SHP77 (cell line): ENCODE results near the gene LARGE1.
"Not testable (repeated sequence)": the region's sequence is repeated elsewhere in the genome, so short reads cannot be mapped to it uniquely, and the experiment has no call there.

Source experiments
- DNase-seq, 2 experiments: peaks; one replicate each; lab custom pipeline; 2025; lab: John Stamatoyannopoulos, UW

Gene LARGE1

DNA sequence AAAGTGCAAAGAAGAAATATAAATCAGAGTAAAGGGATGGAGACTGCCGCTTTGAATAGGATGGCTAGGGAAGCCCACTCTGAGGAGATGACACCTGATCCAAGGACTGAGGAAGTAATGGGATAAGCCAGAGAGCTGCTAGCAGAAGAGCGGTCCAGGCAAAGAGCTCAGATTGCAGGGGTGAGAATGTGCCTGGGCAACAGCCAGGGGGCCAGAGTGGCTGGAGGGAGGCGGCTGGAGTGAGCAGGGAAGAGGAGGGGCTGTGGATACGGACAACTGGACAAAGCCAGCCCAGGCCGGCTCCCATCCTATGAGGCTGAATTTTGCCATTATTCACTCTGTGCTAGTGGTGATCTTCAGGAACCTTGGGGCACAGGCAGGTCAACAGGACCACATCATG, 501.8 kb downstream of the LARGE1 start:
- no peak for DNase-seq

GRCh38 chr22:33415401-33415800, 504.9 kb downstream of the LARGE1 start:
- DNase-seq, result no peak

DNA sequence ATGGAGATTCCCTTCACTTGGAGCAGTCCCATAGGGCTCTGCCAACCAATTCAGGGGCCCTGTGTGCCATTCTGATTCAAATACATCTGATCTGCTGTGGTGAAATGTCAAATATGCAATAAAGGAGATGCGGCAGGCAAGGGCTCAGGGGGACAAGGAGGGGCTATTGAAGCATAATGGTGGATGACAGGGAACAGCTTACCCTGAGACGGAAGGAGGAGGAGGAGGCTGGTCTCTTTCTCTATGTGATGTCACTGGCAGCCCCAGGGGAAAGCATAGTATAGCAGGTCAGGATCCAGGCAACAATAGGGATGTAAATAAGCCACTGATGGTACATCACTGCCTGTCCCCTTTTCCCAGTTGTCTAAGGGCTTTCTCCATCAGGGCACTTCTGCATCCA, 511.2 kb downstream of the LARGE1 start:
- no peak for DNase-seq

- no peak for DNase-seq
Observed at GRCh38 chr22:33405194-33405593, 515.1 kb downstream of the LARGE1 start.

DNA sequence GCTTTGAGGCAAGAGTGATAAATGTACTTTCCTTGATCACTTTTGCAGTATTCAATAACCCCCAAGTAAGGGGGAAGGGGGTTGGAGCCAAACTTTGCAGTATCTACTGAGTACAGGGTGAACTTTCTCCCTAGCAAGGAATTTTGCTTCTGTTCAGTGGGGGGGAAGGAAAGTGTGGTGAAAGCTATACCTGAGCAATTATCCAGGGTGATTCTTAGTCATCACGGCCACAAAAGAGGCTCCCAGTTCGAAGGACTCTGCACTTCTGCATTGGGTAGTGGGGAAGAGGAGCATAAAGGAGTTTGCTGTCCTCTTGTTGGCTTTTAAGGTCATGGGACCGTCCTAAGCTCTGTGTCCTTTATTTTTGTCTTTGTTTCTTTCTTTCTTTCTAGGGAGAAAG, 515.6 kb downstream of the LARGE1 start:
- no peak for DNase-seq

DNA sequence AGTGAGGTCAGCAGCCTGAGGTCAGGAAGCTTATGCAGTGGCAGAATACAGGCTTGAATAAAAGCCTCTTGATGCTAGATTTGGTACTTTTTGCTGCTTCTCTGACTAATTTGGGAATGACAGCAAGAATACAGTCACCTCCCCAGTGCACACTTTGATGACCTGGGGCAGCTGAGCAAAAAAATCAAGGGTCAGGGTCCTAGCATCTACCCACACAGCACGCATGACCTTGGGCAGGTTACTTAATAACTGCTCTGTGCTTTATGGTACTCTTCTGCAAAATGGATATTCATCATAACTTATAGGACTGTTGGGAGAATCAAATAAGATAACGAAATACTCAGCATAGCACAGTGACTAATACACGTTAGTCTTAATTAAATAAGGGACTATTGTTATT, 518.0 kb downstream of the LARGE1 start:
- DNase-seq, result no peak

DNA sequence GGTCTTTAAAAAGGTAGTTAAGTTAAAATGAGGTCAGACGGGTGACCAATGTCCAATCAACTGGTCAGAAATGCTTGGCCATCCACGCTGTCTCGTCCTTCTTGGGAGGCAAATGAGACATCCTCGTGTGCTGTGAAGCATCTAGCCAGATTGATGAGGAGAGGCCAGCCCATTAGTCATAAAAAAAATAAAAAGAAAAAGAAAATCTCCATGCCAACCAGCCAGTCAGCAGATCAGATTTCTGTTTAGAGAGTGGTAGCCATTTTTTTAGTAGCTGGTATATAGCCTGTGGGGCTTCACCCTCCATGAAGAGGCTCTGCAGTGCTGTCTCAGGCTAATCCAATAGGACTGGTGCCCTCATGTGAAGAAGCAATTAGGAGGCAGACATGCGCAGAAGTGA, 519.0 kb downstream of the LARGE1 start:
- no peak for DNase-seq

DNA sequence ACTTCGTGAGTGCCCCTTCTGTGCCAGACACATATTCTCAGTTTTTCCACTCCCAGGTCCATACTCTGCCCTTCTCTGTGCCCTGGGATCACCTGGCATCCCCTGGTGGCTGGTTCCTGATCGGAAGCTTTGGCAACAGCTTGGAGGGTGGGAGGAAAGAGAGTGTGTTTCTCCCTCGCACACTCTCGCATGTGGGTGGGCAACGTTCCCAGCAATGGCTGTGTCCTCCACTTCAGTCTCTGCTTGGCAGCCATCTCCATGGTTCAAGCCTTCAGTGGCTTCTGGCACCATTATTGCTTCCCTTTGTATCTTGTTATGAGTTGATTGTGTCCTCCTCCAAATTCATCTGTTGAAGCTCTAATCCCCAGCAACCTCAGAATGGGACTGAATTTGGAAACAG, 519.4 kb downstream of the LARGE1 start:
- DNase-seq, result no peak

DNA sequence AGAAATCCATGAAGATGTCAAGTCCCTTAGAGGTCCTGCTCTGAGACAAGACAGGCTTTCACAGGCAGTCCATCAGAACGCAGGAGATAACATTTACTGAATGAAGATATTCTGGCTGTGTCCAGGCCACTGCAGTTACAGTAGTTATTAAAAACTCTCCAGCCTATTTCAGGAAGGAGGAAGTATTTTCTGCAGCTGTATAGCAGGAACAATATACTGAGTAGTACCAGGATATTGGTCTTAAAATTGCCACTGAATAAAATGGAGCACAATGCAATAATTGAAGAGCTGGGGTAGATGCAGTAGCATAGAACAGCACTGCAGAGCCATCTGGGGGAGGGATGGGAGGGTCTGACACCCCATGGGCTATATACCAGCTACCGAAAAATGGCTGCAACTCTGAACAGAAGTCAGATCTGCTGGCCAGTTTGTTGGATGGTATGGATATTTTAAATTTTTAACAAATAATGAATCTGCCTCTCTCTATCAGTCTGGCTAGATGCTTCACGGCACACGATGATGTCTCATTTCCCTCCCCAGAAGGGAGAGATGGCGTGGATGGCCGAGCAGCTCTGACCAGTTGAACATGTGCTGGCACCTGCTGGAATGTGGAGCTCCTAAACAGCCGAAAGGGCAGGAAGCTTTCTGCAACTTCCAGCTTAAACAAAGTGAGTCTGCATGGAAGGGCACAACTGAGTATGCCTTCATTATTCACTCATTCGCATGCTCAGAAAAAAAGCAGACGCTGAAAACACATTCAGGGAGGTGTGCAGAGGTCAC, 520.0 kb downstream of the LARGE1 start:
- no peak for DNase-seq

DNA sequence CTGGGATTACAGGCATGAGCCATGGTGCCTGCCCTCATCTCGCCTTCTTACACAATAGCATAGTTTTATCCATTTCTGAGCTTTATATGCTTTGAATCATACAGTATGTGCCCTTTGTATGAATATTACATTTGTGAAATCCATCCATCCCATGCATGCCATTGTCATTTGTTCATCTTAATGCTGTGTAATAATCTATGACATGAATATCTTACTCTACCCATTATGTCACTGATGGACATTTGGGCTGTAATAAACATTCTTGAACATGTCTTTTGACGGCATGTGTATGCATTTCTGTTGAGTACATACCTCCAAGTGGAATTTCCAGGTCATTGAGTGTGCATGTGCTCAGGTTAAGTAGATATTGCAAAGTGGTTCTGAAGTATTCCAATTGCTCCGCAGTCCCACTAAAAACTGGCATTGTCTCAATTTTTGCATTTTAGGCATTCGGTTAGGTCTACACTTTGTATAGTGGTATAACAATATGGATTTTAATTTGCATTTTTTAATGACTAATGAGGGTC, 522.8 kb downstream of the LARGE1 start:
- DNase-seq, result no peak

- DNase-seq, result no peak
Observed at GRCh38 chr22:33393432-33393831, 526.8 kb downstream of the LARGE1 start.

- DNase-seq, result no peak
Observed at GRCh38 chr22:33391298-33391697, 529.0 kb downstream of the LARGE1 start.

- DNase-seq, result no peak
Observed at GRCh38 chr22:33389936-33390335, 530.3 kb downstream of the LARGE1 start.

DNA sequence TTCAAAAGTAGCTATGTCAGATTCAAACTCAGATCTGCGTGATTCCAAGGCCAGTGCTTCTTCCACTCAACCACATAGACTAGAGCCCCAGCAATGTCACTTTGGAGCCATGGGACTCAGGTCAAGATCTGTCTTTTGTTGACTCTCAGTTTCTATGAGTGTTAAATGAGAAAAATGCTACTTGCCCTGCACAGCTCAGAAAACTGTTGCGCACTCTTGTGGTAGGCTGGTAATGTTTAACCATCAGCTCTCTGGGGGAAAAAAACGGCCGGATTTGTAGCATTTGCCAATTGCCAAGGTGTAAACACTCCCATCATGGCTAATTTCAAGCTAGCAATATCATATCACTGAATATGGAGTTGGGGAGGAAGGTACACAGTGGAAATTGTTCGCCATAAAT, 534.0 kb downstream of the LARGE1 start:
- DNase-seq, result no peak

DNA sequence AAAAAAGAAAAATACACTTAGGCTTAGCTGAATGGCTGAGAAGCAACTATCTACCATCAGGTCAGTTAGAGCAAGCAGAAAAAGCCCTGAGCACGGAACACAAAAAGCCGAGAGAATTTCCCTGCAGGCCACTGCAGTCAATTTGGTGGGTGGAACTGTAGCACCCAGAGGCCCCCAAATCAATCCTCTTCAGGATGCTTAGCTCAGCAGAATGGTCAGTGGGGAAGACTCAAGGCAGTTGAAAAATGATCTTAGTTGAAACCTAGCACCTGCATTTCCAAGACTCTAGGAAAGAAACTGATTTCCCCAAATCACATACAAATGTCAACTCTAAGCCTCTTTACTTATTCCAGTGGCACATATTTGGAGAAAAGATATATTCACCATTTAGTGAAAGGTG, 534.7 kb downstream of the LARGE1 start:
- no peak for DNase-seq

- no peak for DNase-seq
Observed at GRCh38 chr22:33382436-33382835, 537.8 kb downstream of the LARGE1 start.

DNA sequence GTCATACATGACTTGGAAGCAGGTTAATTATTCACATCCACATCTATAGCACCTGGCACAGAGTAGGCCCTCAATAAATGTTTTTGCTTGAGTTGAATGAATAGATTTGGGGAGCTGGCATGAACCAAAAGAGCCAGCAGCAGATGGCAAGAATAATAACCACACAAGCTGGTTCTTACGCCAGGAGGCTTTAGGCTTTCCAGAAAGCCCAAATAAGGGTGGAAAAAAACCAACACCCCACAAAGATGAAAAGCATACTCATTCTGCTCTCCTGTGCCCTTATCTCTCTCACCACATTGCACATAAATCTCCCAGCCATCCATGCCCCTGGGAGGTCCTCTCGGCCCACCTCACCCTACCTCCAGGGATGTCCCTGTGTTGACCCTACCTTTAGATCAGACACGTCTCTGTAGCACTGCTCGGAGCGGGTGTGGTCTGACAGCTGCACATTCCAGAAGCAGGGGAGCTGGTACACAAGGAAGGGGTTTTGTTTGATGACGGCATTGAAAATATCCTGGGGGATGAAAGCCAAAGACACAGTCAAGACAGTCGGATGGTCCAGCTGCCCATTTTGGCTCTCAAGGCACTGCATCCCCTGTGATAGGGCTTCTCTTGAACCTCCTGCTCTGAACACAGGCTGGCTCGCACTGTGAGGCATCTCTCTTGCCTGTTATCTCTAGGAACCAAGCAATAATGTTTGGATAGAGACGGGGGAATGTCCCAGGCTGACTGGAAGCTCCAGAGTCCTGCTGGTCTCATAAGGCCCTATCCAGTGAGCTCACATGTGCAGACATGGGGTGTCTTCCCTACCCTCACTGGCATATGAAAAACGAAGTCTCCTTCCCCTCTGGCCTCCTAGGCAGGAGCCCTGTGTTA, 538.5 kb downstream of the LARGE1 start:
- no peak for DNase-seq

DNA sequence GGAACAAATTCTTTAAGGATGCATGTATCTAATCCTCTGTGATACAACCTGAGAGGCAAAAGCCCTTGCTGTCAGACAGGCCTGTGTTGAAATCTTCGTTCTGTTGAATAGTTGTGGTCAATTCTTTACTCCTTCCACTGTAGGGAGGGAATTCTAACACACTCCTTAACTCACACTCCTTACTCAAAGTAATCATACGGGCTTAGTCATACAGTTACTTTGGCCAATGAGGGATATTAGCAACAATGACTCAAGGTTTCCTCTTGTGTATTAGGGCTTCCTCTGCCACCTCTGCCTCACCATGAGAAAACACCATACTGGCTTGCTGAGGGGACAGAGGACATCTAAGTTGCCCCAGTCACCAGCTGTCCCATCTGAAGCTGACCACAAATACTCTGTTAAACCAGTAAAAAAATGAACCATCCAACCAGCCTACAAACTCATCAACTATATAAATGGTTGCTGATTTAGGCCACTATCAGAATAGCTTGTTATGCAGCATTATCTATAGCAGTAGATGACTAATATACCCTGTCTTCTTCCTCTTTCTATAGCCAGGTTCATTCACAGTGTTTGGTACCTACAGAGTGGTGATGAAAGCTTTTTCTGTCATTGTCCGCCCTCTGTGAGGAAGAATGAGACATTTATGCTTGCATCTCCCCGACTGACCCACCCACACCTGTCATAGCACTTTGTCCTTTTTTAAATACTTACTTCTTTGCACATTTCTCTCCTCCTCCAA, 539.3 kb downstream of the LARGE1 start:
- DNase-seq, result no peak

GRCh38 chr22:33379836-33380235, 540.4 kb downstream of the LARGE1 start:
- no peak for DNase-seq

DNA sequence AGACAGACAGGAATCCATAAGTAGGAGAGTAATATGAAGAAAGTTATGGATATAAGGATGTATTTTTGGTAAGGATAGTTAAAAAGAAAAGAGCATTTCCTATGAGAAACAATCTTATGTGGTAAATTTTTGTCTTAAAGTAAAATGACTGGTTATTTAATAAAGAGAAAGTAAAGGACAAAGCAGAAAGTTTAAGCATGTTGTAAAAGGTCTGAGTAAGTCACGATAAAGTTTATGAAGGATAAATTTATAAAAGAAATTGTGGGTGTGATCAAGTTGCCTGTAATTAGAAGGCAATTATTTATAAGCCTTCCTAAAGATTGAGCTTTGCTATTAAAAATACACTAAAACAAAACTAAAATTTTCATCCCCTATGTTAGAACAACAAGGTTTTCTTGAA, 547.4 kb downstream of the LARGE1 start:
- no peak for DNase-seq

GRCh38 chr22:33363256-33363655, 557.0 kb downstream of the LARGE1 start:
- not testable (repeated sequence) for DNase-seq

- DNase-seq, result no peak
Observed at GRCh38 chr22:33362702-33363101, 557.6 kb downstream of the LARGE1 start.
